H1 (cell line): ENCODE results near the gene NDUFB8. TPM values are rescaled to one million over a fixed set of nuclear protein-coding genes. Genes with fewer than 3 reads are reported as not detected.

Experiments
- ASH2L ChIP-seq: fragments of 200-600, 300-600 bp; sonication (generic); IDR thresholded peaks from one replicate; pipeline ENCODE4 v1.7.1; 2017; ENCODE audit warnings: low read length
- CEBPB ChIP-seq: IDR thresholded peaks from 2 replicates; pipeline ENCODE4 v1.6.1; 2012; ENCODE audit warnings: low read depth, low read length
- CHD7 ChIP-seq: fragments of 300-600 bp; sonication (generic); IDR thresholded peaks from 2 replicates; pipeline ENCODE4 v1.7.1; 2012; ENCODE audit warnings: low read length, moderate library complexity, mild to moderate bottlenecking, inconsistent platforms; ENCODE audit not compliant: insufficient replicate concordance
- CREB1 ChIP-seq: IDR thresholded peaks from 2 replicates; pipeline ENCODE4 v1.6.1; 2012; ENCODE audit warnings: inconsistent platforms
- GABPA ChIP-seq: IDR thresholded peaks from 2 replicates; pipeline ENCODE4 v1.6.1; 2011; ENCODE audit warnings: mild to moderate bottlenecking, low read length, moderate library complexity, borderline replicate concordance; ENCODE audit not compliant: insufficient read depth
- KDM1A ChIP-seq: fragments of 200-600, 300-600 bp; sonication (generic); IDR thresholded peaks from 2 replicates; pipeline ENCODE4 v1.7.1; 2016; ENCODE audit warnings: mild to moderate bottlenecking, low read length, borderline replicate concordance
- MAX ChIP-seq: IDR thresholded peaks from 2 replicates; pipeline ENCODE4 v1.6.1; 2012; ENCODE audit warnings: inconsistent platforms
- TCF12 ChIP-seq: IDR thresholded peaks from 2 replicates; pipeline ENCODE4 v1.6.1; 2011; ENCODE audit warnings: low read depth, mild to moderate bottlenecking, low read length
- USF2 ChIP-seq: IDR thresholded peaks from 2 replicates; pipeline ENCODE4 v1.6.1; 2011; ENCODE audit warnings: low read length, improper control_type of control experiment
- polyA plus RNA-seq, 7 experiments: library from polyadenylated mRNA; depleted of rRNA in 3 of 7; stranded (reverse) in 5 of 7; unstranded in 2 of 7; fragments of >200 nt in 5 of 7; fragments of 200-250 nt in 2 of 7; gene quantifications; 1 replicate in 5 of 7; 2 replicates in 1 of 7; 4 replicates in 1 of 7; pipeline versions ENCODE4 v1.2.1 to v1.2.3, GENCODE V29; 2011 to 2013; ENCODE audit warnings: missing spikeins in 2 of 7, mixed read lengths in 2 of 7
- total RNA-seq: library from RNA; stranded (reverse); fragmentation: NEBNext Ultra II Directional; extraction: Animal tissue kit (Norgen Biotek cat#: 25700); gene quantifications from 2 replicates; pipeline ENCODE4 v1.2.1, GENCODE V29; 2021

Gene NDUFB8
- total and polyA plus RNA-seq, 2 of the 8 experiments (the other 6 are each of a cell fraction or from before 2014, with no cell fraction given) = 175 to 455 TPM

GRCh38 chr10:100535715-100536353 lies 6.2 kb upstream of the NDUFB8 start, which contains the start of gene HIF1AN (continued):
- TF ChIP-seq CHD7 = no peak
- TF ChIP-seq CREB1 = peak; percentile 60
- TF ChIP-seq TCF12 = no peak
- TF ChIP-seq USF2 = no peak
- TF ChIP-seq ASH2L = peak; percentile 83
- peak; percentile 86 for TF ChIP-seq GABPA
- no peak for TF ChIP-seq CEBPB
- peak; percentile 56 for TF ChIP-seq MAX
- no peak for TF ChIP-seq KDM1A
